Activated naive CD8-positive, alpha-beta T cell treated with anti-CD3 and anti-CD28 coated beads, Interleukin-2, amount 50 U/mL, for 24 hours (primary cell): ENCODE measurements around the gene CCDC152.
"Not testable (repeated sequence)": the region's sequence is repeated elsewhere in the genome, so short reads cannot be mapped to it uniquely, and the experiment has no call there.

Experiments used
- ATAC-seq: fragments of 150-1000 bp; cut with Tn5 transposase; one replicate; pipeline ENCODE4 v1.10.0; 2021
- DNase-seq: peaks from one replicate; pipeline ENCODE4 v3.0.0; 2021
- H3K27ac Mint-ChIP-seq: one replicate; pipeline ENCODE4 v1.8.0; 2021; ENCODE audit warnings: mild to moderate bottlenecking, mixed read lengths
- H3K27me3 Mint-ChIP-seq: one replicate; pipeline ENCODE4 v1.8.0; 2021; ENCODE audit warnings: mixed read lengths
- H3K36me3 Mint-ChIP-seq: one replicate; pipeline ENCODE4 v1.8.0; 2021; ENCODE audit warnings: low read depth, mixed read lengths
- H3K4me1 Mint-ChIP-seq: one replicate; pipeline ENCODE4 v1.8.0; 2021; ENCODE audit warnings: mixed read lengths
- H3K4me3 Mint-ChIP-seq: one replicate; pipeline ENCODE4 v1.8.0; 2021; ENCODE audit warnings: mild to moderate bottlenecking, moderate library complexity, mixed read lengths
- H3K9me3 Mint-ChIP-seq: one replicate; pipeline ENCODE4 v1.8.0; 2021; ENCODE audit warnings: mixed read lengths

Gene CCDC152, protein sequence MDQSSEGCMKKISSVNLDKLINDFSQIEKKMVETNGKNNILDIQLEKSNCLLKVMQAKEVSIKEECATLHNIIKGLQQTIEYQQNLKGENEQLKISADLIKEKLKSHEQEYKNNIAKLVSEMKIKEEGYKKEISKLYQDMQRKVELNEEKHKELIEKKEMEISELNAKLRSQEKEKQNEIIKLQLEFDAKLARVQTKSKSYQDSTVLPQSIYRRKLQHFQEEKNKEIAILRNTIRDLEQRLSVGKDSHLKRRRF

DNA sequence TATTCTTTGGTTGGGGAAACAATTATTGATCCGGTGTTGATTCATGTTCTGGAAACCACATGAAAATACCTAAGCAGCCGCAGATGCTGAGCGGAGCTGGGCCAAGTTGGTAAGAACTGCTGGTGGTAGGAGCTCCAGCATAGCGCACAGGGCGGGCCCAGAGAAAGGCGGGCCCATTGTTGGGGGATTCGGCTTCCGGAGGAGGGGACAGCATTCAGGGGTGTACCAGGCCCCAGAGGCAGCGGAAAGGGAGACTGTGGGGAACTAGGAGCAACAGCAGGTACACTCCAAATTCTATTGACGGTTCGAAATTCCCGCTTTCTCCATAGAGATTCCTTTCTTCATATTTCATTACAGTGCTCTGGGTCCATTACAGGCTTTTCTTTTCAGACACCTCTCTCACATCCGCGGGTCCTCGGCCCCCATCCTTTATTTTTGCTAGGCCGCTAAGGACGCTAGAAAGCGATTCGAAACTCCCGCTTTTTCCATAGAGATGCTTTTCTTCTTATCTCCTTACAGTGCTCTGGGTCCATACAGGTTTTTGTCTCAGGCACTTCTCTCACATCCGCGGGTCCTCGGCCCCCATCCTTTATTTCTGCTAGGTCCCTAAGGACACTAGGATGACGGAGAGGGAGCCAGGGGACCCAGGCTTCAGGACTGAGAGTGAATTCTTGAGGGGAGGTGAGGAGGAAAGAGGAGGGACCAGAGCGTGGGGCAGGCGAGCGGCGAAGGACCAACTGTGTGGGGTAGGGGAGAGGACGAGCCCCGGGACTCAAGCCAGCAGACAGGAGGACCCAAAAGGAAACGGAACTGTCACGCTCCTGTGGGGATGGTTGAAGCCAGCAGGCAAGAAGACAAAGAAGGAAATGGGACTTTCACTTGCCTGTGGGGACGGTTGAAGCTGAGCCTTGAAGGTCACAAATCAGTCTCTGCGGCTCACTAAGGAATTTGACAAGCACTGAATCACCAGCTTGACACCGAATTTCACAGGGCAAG, at the start of gene CCDC152:
Gene CCDC152 (plus strand): TSS at position 213 of the 996 bp plus-strand sequence. CDS start 2,304 bp downstream, outside the sequence.
- peaks cover 9% of the 10 kb centered on the region for H3K4me1 Mint-ChIP-seq

DNA sequence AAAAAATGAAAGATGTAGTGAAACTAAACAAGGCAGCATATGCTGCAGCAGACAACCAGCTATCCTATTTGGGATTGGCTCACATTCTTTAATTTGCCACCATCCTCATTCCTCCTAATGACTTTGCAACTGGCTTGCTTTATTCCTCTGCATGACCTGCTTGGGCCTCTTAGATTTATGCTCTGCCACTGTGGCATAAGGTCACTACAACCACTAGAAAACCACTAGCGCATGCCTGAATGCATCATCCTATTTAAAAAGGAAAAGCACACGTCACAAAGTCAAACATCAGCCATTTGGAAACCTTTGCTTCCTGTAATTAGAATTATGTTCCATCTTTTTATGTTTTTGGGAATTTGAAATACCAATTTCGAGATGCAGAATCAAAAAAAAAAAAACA, 40.8 kb upstream of the CCDC152 start:
- ATAC-seq (no peak), DNase-seq (no peak)
- Mint-ChIP-seq H3K4me1 (peaks cover 16% of the 10 kb centered on the region), H3K4me3 (no peak overlapping the region), H3K36me3 (no peaks in the 10 kb centered on the region), H3K27ac (no peak overlapping the region), H3K27me3 (peaks cover 9% of the 10 kb centered on the region), H3K9me3 (no peaks in the 10 kb centered on the region)

More for the DNA sequence above, at the start of gene CCDC152:
- H3K36me3 Mint-ChIP-seq = peaks cover 1% of the 10 kb centered on the region
- H3K27me3 Mint-ChIP-seq = peaks cover 7% of the 10 kb centered on the region
- H3K4me3 Mint-ChIP-seq = peak within 1 kb of the TSS; percentile 91
- DNase-seq (peak; percentile 64), ATAC-seq (peak; percentile 98)
- peak within 1 kb of the TSS; percentile 78 for H3K27ac Mint-ChIP-seq
- no peaks in the 10 kb centered on the region for H3K9me3 Mint-ChIP-seq

DNA sequence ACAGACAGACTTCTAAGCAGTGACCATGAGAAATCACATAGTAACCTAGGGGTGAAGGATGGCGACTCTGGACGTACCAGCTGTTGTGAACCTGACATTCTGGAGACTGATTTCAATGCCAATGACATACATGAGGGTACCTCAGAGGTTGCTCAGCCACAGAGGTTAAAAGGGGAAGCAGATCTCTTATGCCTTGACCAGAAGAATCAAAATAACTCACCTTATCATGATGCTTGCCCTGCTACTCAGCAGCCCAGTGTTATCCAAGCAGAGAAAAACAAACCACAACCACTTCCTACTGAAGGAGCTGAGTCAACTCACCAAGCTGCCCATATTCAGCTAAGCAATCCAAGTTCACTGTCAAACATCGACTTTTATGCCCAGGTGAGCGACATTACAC, 38.0 kb upstream of the CCDC152 start:
- Mint-ChIP-seq H3K4me1 (peaks cover 19% of the 10 kb centered on the region), H3K27ac (no peak overlapping the region), H3K4me3 (no peak overlapping the region), H3K36me3 (no peaks in the 10 kb centered on the region), H3K9me3 (no peaks in the 10 kb centered on the region), H3K27me3 (peaks cover 11% of the 10 kb centered on the region)
- ATAC-seq (peak; percentile 77), DNase-seq (no peak)

DNA sequence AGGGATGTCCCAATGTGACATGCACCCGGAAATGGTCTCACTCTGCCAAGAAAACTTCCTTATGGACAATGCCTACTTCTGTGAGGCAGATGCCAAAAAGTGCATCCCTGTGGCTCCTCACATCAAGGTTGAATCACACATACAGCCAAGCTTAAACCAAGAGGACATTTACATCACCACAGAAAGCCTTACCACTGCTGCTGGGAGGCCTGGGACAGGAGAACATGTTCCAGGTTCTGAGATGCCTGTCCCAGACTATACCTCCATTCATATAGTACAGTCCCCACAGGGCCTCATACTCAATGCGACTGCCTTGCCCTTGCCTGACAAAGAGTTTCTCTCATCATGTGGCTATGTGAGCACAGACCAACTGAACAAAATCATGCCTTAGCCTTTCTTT, 37.6 kb upstream of the CCDC152 start:
- Mint-ChIP-seq H3K27ac (no peak overlapping the region), H3K9me3 (no peaks in the 10 kb centered on the region), H3K27me3 (peaks cover 12% of the 10 kb centered on the region), H3K4me3 (no peak overlapping the region), H3K4me1 (peaks cover 19% of the 10 kb centered on the region), H3K36me3 (no peaks in the 10 kb centered on the region)
- ATAC-seq (peak; percentile 39), DNase-seq (no peak)

DNA sequence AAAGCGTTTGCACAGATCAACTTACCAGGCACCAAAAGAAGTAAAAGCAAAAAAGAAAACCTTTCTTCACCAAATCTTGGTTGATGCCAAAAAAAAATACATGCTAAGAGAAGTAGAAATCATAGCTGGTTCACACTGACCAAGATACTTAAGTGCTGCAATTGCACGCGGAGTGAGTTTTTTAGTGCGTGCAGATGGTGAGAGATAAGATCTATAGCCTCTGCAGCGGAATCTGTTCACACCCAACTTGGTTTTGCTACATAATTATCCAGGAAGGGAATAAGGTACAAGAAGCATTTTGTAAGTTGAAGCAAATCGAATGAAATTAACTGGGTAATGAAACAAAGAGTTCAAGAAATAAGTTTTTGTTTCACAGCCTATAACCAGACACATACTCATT, 36.4 kb upstream of the CCDC152 start:
- ATAC-seq (no peak), DNase-seq (no peak)
- peaks cover 19% of the 10 kb centered on the region for H3K4me1 Mint-ChIP-seq
- H3K4me3 Mint-ChIP-seq = no peak overlapping the region
- H3K9me3 Mint-ChIP-seq = no peaks in the 10 kb centered on the region
- no peaks in the 10 kb centered on the region for H3K36me3 Mint-ChIP-seq
- H3K27ac Mint-ChIP-seq = no peak overlapping the region
- peaks cover 12% of the 10 kb centered on the region for H3K27me3 Mint-ChIP-seq

DNA sequence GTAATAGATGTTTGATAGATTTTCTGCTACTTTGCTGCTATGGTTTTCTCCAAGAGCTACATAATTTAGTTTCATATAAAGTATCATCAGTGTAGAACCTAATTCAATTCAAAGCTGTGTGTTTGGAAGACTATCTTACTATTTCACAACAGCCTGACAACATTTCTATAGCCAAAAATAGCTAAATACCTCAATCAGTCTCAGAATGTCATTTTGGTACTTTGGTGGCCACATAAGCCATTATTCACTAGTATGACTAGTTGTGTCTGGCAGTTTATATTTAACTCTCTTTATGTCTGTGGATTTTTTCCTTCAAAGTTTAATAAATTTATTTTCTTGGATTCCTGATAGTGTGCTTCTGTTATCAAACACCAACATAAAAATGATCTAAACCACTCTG, 35.1 kb upstream of the CCDC152 start:
- Mint-ChIP-seq H3K36me3 (no peaks in the 10 kb centered on the region), H3K9me3 (no peaks in the 10 kb centered on the region), H3K4me3 (no peak overlapping the region), H3K4me1 (peaks cover 19% of the 10 kb centered on the region), H3K27ac (no peak overlapping the region), H3K27me3 (peaks cover 12% of the 10 kb centered on the region)
- ATAC-seq = no peak
- no peak for DNase-seq

DNA sequence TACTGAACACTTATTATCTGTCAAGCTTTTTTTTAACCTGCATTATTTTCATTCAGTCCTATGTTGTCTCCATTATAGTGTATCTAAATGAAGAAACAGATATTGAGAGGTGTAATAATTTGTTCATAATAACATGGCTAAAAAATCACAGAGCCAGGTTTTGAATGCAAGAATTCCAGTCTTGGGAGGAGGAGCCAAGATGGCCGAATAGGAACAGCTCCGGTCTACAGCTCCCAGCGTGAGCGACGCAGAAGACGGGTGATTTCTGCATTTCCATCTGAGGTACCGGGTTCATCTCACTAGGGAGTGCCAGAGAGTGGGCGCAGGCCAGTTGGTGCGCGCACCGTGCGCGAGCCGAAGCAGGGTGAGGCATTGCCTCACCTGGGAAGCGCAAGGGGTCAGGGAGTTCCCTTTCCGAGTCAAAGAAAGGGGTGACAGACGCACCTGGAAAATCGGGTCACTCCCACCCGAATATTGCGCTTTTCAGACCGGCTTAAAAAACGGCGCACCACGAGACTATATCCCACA, 22.0 kb upstream of the CCDC152 start:
- H3K9me3 Mint-ChIP-seq, ATAC-seq, H3K4me3 Mint-ChIP-seq, H3K4me1 Mint-ChIP-seq, H3K36me3 Mint-ChIP-seq, H3K27ac Mint-ChIP-seq, DNase-seq, H3K27me3 Mint-ChIP-seq: not testable (repeated sequence)

DNA sequence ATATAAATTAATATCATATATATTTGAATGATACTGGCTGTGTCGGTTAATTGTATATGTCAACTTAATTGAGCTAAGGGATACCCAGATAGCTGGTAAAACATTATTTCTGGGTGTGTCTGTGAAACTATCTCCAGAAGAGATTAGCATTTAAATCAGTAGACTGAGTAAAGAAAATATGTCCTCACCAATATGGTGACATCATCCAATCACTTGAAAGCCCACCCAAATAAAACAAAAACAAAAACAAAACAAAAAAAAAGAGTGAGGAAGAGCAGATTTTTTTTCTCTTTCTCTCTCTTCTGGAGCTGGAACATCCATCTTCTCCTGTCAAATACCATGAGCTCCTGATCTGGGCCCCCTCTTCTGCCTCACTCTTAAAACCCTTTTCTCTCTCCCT, 15.7 kb upstream of the CCDC152 start:
- H3K27me3 Mint-ChIP-seq = no peaks in the 10 kb centered on the region
- no peak for ATAC-seq
- no peaks in the 10 kb centered on the region for H3K4me1 Mint-ChIP-seq
- DNase-seq = no peak
- no peak overlapping the region for H3K4me3 Mint-ChIP-seq
- H3K27ac Mint-ChIP-seq = no peak overlapping the region
- H3K36me3 Mint-ChIP-seq = no peaks in the 10 kb centered on the region
- no peaks in the 10 kb centered on the region for H3K9me3 Mint-ChIP-seq

DNA sequence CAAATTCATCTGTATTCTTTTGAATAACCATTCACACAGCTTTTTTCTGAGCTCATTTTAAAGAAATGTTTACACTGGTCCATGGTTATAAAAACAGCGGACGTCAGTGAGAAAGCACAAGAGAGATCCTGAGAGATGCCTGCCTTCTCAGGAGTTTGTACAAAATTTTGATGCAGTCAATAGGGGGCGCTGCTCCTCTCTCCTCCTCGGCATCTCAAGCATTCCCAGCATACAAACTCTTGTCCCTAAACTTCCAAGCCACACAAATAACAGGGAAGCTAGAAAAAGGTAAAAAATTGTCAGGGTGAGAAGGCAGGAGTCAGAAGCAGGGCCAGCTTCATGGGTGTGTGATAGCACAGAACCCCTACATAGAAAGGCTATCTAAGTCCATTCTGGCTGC, 11.2 kb upstream of the CCDC152 start:
- H3K27ac Mint-ChIP-seq = no peak overlapping the region
- H3K9me3 Mint-ChIP-seq = no peaks in the 10 kb centered on the region
- no peak overlapping the region for H3K4me3 Mint-ChIP-seq
- ATAC-seq (no peak), DNase-seq (no peak)
- no peaks in the 10 kb centered on the region for H3K36me3 Mint-ChIP-seq
- H3K4me1 Mint-ChIP-seq = no peaks in the 10 kb centered on the region
- no peaks in the 10 kb centered on the region for H3K27me3 Mint-ChIP-seq

DNA sequence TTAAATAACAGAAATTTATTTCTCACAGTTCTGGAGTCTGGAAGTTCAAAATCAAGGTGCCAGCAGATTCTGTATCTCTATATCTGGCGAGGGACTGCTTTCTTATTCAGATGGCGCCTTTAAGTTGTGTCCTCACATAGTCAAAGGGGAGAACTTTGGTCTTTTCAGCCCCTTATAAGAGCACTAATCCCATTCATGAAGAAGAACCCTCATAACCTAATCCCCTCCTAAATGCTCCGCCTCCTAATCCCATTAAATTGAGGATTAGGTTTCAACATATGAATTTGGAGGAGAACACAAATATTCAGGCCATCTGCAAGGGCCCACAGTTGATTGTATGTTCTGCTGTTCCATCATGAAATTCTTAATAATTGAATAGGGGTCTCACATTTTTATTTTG, 10.8 kb upstream of the CCDC152 start:
- Mint-ChIP-seq H3K9me3 (no peaks in the 10 kb centered on the region), H3K27ac (no peak overlapping the region), H3K4me3 (no peak overlapping the region), H3K4me1 (no peaks in the 10 kb centered on the region), H3K27me3 (no peaks in the 10 kb centered on the region), H3K36me3 (no peaks in the 10 kb centered on the region)
- ATAC-seq (no peak), DNase-seq (no peak)

DNA sequence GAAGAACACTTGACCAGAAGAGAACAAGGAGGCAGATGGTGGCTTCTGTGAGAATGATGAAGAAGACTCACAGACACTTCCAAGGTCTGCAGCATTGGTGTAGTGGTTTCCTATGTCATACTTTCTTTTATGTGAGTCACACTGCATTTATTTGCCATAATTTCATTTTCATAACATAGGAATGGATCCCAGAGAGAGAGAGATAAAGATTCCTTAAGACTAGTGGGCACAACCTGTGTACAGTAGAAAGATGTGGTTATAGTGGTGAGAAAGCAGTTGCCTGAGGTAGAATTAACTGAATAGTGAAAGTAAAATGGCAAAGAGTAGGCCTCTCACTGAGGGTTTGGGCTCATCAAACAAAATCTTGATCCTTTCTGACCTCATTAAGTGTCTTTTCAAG, 7.6 kb upstream of the CCDC152 start:
- no peak overlapping the region for H3K27ac Mint-ChIP-seq
- H3K36me3 Mint-ChIP-seq = no peaks in the 10 kb centered on the region
- DNase-seq (no peak), ATAC-seq (no peak)
- H3K4me3 Mint-ChIP-seq = no peak overlapping the region
- H3K4me1 Mint-ChIP-seq = no peaks in the 10 kb centered on the region
- no peaks in the 10 kb centered on the region for H3K9me3 Mint-ChIP-seq
- no peaks in the 10 kb centered on the region for H3K27me3 Mint-ChIP-seq

DNA sequence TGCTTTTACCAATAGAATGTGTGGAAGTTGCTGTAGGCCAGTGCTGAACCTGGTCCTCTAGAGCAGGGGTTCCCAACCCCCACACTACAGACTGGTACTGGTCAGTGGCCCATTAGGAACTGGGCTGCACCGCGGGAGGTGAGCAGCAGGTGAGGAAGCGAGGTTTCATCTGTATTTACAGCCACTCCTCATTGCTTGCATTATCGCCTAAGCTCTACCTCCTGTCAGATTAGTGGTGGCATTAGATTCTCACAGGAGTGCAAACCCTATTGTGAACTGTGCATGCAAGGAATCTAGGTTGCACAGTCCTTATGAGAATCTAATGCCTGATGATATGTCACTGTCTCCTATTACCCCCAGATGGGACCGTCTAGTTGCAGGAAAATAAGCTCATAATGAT, 6.1 kb upstream of the CCDC152 start:
- Mint-ChIP-seq H3K9me3 (no peaks in the 10 kb centered on the region), H3K4me1 (no peaks in the 10 kb centered on the region), H3K36me3 (no peaks in the 10 kb centered on the region), H3K27ac (no peak overlapping the region), H3K27me3 (no peaks in the 10 kb centered on the region), H3K4me3 (no peak overlapping the region)
- DNase-seq (no peak), ATAC-seq (no peak)

DNA sequence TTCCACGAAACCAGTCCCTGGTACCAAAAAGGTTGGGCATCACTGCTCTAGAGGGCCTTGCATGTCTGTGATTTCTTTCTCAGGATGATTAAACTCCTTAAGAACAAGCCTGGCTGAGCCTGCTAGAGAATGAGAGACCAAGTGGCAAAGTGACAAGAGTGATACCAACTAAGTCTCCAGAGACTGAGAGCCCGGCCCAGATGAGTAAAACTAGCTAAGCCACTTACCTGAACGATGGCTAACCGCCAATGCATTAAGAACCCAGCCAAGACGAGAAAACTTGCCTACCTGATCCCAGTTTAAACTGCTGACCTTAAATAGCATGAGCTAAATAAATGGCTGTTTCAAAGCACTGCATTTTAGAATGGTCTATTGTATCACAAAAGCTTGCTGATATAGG, 5.6 kb upstream of the CCDC152 start:
- no peak overlapping the region for H3K27ac Mint-ChIP-seq
- DNase-seq = no peak
- no peaks in the 10 kb centered on the region for H3K9me3 Mint-ChIP-seq
- ATAC-seq = no peak
- H3K4me1 Mint-ChIP-seq = no peaks in the 10 kb centered on the region
- no peaks in the 10 kb centered on the region for H3K27me3 Mint-ChIP-seq
- no peaks in the 10 kb centered on the region for H3K36me3 Mint-ChIP-seq
- H3K4me3 Mint-ChIP-seq = no peak overlapping the region

DNA sequence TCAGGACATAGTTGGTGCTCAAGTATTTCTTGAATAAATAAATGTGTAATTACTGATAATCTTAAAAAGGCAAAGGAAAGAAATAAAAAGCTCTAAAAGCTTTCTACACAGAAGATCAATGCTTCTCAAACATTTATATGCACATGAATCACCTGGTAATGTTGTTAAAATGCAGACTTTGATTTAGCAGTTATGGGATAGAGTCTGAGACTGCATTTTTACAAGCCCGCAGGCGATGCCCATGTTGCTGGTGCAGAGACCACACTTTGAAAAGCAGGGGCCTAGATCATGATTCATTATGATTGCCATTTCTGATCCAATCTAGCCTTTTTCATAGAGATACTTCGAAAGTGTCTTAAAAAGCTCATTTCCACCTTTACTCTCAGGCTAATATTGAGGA, 3.5 kb upstream of the CCDC152 start:
- DNase-seq = no peak
- no peaks in the 10 kb centered on the region for H3K9me3 Mint-ChIP-seq
- peaks cover 6% of the 10 kb centered on the region for H3K4me1 Mint-ChIP-seq
- H3K4me3 Mint-ChIP-seq = no peak overlapping the region
- ATAC-seq = no peak
- H3K36me3 Mint-ChIP-seq = no peaks in the 10 kb centered on the region
- H3K27ac Mint-ChIP-seq = no peak overlapping the region
- H3K27me3 Mint-ChIP-seq = peaks cover 3% of the 10 kb centered on the region

DNA sequence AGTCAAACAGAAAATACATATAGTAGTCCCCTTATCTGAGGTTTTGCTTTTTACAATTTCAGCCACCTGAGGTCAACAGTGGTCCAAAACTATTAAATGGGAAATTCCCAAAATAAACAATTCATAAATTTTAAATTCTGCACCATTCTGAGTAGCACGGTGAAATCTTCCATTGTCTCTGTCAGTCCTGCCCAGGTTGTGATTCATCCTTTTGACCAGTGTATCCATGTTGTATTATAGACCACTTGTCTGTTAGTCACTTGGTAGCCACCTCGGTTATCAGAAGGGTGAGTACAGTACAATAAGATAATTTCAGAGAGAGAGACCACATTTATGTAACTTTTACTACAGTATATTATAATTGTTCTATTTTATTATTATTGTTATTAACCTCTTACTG, 2.8 kb downstream of the CCDC152 start:
- no peak overlapping the region for H3K27ac Mint-ChIP-seq
- no peak for DNase-seq

More for the DNA sequence above, 2.8 kb downstream of the CCDC152 start:
- H3K36me3 Mint-ChIP-seq = peaks cover 1% of the 10 kb centered on the region
- no peak for ATAC-seq
- peaks cover 9% of the 10 kb centered on the region for H3K4me1 Mint-ChIP-seq
- H3K9me3 Mint-ChIP-seq = no peaks in the 10 kb centered on the region
- H3K27me3 Mint-ChIP-seq = peaks cover 7% of the 10 kb centered on the region
- no peak overlapping the region for H3K4me3 Mint-ChIP-seq
